Nephron (organoid): Measurements from ENCODE around the gene NRCAM.

Experiments used
- H3K27ac Mint-ChIP-seq, 3 experiments: 2 replicates each; pipeline ENCODE4 v1.8.0; 2020; ENCODE audit warnings: mixed read lengths in 3 of 3, mild to moderate bottlenecking in 2 of 3, moderate library complexity in 1 of 3
- H3K27me3 Mint-ChIP-seq: 2 replicates; pipeline ENCODE4 v1.8.0; 2021; ENCODE audit warnings: low read depth, mild to moderate bottlenecking, moderate library complexity, mixed read lengths
- H3K36me3 Mint-ChIP-seq: 2 replicates; pipeline ENCODE4 v1.8.0; 2020; ENCODE audit warnings: low read depth, mixed read lengths
- H3K4me1 Mint-ChIP-seq: 2 replicates; pipeline ENCODE4 v1.8.0; 2020; ENCODE audit warnings: mixed read lengths
- H3K4me3 Mint-ChIP-seq, 3 experiments: 2 replicates each; pipeline ENCODE4 v1.8.0; 2020; ENCODE audit warnings: mild to moderate bottlenecking in 3 of 3, mixed read lengths in 3 of 3, moderate library complexity in 2 of 3
- H3K9me3 Mint-ChIP-seq: 2 replicates; pipeline ENCODE4 v1.8.0; 2020; ENCODE audit warnings: mixed read lengths
- TF ChIP-seq, protein P1 (sequence below), 3 experiments: fragments of 200-600 bp; sonication (generic); IDR thresholded peaks; one replicate each; pipeline ENCODE4 v1.5.0; 2021; ENCODE audit warnings: antibody characterized with exemption in 3 of 3; ENCODE audit not compliant: unreplicated experiment in 3 of 3

NRCAM gene

DNA sequence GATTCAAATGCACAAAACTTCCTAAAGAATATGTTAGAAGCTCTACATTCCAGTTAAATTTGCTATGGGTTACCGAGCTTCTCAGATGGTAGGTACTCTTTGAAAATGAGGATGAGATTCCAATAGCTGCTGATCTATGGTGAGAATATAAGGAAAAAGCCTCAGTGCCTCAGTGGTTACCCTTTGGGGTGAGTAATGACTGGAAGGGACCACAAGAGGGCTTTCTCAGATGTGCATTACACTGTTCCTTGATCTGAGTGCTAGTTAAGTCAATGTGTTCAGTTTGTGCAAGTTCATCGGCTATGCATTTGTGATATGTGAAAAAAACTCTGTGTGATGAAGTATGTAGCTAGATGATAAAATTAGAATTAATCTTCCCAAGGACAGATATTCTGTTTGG, 3.5 kb downstream of the NRCAM start:
- TF ChIP-seq, protein P1, sequence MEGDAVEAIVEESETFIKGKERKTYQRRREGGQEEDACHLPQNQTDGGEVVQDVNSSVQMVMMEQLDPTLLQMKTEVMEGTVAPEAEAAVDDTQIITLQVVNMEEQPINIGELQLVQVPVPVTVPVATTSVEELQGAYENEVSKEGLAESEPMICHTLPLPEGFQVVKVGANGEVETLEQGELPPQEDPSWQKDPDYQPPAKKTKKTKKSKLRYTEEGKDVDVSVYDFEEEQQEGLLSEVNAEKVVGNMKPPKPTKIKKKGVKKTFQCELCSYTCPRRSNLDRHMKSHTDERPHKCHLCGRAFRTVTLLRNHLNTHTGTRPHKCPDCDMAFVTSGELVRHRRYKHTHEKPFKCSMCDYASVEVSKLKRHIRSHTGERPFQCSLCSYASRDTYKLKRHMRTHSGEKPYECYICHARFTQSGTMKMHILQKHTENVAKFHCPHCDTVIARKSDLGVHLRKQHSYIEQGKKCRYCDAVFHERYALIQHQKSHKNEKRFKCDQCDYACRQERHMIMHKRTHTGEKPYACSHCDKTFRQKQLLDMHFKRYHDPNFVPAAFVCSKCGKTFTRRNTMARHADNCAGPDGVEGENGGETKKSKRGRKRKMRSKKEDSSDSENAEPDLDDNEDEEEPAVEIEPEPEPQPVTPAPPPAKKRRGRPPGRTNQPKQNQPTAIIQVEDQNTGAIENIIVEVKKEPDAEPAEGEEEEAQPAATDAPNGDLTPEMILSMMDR (IDR thresholded peaks at IDR 0.05; ENCODE audit: unreplicated experiment in 3 of 3): peak; percentile 33 to 50 (median 48)
- Mint-ChIP-seq H3K4me1 (peaks cover 10% of the 10 kb centered on the region), H3K27ac (no peak overlapping the region), H3K4me3 (peak overlapping the region; percentile 12 to 70 (median 66)), H3K9me3 (no peaks in the 10 kb centered on the region), H3K27me3 (peaks cover 63% of the 10 kb centered on the region), H3K36me3 (no peaks in the 10 kb centered on the region)

GRCh38 chr7:108451296-108451848, 4.9 kb downstream of the NRCAM start:
- no peak overlapping the region for H3K27ac Mint-ChIP-seq
- TF ChIP-seq, protein P1 (IDR thresholded peaks at IDR 0.05; ENCODE audit: unreplicated experiment in 3 of 3): no peak
- H3K36me3 Mint-ChIP-seq: no peaks in the 10 kb centered on the region
- no peaks in the 10 kb centered on the region for H3K9me3 Mint-ChIP-seq
- H3K4me3 Mint-ChIP-seq: no peak overlapping the region
- H3K27me3 Mint-ChIP-seq: peaks cover 51% of the 10 kb centered on the region
- H3K4me1 Mint-ChIP-seq: peaks cover 5% of the 10 kb centered on the region

DNA sequence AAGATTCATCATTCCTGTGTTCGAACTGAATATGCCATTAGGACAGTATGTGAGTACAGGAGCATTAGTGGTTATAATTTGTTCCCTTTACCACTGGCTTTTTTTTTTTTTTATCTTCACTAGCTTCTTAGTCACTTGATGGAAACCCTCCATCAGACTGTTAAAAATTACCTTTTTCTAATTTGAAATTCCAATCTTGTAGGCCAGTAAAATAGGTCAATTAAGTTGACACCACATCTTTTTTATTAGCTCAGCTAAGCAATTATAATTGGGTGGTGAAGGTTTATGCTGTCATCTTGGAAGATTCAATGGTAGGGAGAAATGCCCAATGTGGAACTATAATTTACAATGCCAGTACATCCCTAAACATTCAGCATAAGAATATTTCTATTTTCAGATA, 6.1 kb downstream of the NRCAM start:
- H3K36me3 Mint-ChIP-seq: no peaks in the 10 kb centered on the region
- H3K4me1 Mint-ChIP-seq: peaks cover 5% of the 10 kb centered on the region
- H3K27me3 Mint-ChIP-seq: peaks cover 51% of the 10 kb centered on the region
- H3K27ac Mint-ChIP-seq: peak overlapping the region in 1 of 3 experiments; percentile 68
- TF ChIP-seq, protein P1 (IDR thresholded peaks at IDR 0.05; ENCODE audit: unreplicated experiment in 3 of 3): no peak
- no peaks in the 10 kb centered on the region for H3K9me3 Mint-ChIP-seq
- H3K4me3 Mint-ChIP-seq: no peak overlapping the region

DNA sequence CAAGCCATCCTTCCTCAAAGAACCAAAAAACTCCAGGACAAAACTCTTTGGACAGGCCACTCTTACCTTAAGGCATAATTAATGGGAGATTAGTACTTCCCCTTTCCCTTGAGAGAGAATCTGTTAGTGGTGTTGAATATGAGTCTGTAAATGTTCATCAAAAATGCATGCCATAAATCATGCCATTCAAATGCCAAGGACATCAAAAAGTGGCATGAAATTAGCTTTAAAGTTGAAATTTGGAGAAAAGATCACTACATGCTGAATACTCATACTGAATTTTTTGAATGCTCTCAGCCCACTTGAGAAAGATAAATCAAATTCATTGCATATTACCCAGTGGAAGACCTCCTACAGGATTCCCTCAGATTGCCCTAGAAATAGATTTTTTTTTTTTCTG, 6.7 kb downstream of the NRCAM start:
- peaks cover 3% of the 10 kb centered on the region for H3K4me1 Mint-ChIP-seq
- TF ChIP-seq, protein P1 (IDR thresholded peaks at IDR 0.05; ENCODE audit: unreplicated experiment in 3 of 3): no peak
- H3K4me3 Mint-ChIP-seq: no peak overlapping the region
- H3K27me3 Mint-ChIP-seq: peaks cover 47% of the 10 kb centered on the region
- no peaks in the 10 kb centered on the region for H3K9me3 Mint-ChIP-seq
- no peaks in the 10 kb centered on the region for H3K36me3 Mint-ChIP-seq
- peak overlapping the region in 1 of 3 experiments; percentile 75 for H3K27ac Mint-ChIP-seq

DNA sequence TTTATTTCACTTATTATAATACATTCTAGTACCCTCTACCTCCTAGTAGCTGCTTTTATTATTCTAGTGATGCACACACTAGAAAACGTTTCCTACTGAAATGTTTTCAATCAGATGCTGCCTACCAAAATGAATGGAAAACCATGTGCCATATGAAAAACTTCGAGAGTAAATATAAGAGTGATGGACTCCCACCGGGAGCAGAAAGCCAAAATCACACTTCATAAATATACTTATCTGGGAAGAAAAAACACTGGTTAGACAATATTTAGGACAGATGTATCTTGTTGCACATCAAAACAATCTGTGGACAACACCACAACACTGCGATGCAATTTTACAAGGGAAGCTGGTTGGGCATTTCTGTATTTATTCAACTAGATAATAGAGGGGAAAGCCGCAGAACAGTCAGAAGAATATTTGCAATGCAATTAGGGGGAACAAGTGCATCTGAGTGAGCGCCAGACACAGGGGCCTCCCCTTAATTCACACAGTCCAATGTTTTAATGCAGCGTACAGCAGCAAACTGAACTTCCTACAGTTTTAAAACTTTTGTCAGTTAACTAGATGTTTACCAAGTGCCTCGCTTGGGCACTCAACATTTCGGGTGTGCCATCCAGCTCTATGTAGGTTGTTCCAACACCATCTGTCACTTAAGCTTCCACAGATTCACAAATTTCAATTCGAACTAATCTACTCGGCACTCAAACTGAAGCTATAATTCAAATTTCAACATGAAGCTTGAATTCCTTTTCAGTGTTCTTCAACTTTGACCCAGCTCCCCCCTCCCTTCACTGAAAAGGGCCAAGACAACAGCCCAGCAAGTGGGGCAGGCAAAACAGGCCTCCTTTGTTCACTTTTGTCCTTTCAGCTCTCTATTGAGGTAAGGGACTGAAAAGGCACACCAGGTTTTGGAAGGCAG, 7.4 kb downstream of the NRCAM start:
- Mint-ChIP-seq H3K4me1 (no peaks in the 10 kb centered on the region), H3K4me3 (no peak overlapping the region), H3K9me3 (no peaks in the 10 kb centered on the region), H3K27me3 (peaks cover 40% of the 10 kb centered on the region), H3K36me3 (no peaks in the 10 kb centered on the region), H3K27ac (peak overlapping the region in 1 of 3 experiments; percentile 75)
- TF ChIP-seq, protein P1 (IDR thresholded peaks at IDR 0.05; ENCODE audit: unreplicated experiment in 3 of 3): no peak
